HG02981 (cell line): ENCODE measurements around the gene OR6C6.
"Not testable (repeated sequence)": the region's sequence is repeated elsewhere in the genome, so short reads cannot be mapped to it uniquely, and the experiment has no call there.

Experiments
- ATAC-seq: cut with Tn5 transposase; IDR thresholded peaks from one replicate; pipeline ENCODE4 v1.9.1; 2021; ENCODE audit warnings: mild to moderate bottlenecking, moderate library complexity; ENCODE audit not compliant: unreplicated experiment

Gene OR6C6

GRCh38 chr12:55296469-55296868 lies at the start of gene OR6C6:
Gene OR6C6 (minus strand): TSS chr12:55296569. CDS start chr12:55295232, 1,337 bp downstream.
- ATAC-seq: no peak

DNA sequence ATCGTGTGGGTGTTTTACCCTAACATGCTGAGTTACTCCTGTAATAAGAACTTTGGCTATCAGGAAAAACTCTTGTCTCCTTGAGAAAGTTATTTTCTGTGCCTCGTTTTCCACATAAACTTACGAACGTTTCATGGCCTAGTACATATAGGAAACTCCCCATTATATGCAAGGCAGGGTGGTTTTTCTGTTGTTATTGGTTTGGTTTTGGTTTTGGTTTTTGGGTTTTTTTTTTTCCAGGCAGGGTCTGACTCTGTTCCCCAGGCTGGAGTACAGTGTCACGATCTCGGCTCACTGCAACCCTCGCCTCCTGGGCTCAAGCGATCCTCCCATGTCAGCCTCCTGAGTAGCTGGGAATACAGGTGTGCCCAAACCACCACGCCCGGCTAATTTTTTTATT lies 39.6 kb upstream of the OR6C6 start:
- ATAC-seq: no peak

DNA sequence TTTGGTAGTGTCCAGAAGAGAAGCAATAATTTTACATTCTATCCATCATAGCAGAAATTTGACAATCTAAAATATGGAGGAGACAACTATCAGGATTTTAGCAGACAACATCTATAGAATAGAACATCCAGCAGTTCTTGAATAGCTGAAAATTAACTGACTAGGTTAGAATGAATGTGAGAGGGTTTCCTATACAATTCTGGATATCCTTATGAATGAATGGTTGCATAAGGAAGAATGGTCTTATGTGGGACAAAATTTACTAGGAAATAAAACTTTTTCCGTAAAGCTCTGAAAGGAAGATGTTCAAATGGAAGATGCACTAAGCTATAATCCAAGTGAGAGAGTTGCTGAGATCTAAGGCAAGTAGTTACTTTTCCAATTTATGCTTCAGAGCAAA lies 34.1 kb upstream of the OR6C6 start, which contains the start of gene OR6C3:
Gene OR6C3 (plus strand): TSS at position 301 of the 400 bp plus-strand sequence. CDS start 955 bp downstream, outside the sequence.
- ATAC-seq: no peak

- ATAC-seq: not testable (repeated sequence)
These were observed 29.4 kb upstream of the OR6C6 start for GRCh38 chr12:55325801-55326200.

DNA sequence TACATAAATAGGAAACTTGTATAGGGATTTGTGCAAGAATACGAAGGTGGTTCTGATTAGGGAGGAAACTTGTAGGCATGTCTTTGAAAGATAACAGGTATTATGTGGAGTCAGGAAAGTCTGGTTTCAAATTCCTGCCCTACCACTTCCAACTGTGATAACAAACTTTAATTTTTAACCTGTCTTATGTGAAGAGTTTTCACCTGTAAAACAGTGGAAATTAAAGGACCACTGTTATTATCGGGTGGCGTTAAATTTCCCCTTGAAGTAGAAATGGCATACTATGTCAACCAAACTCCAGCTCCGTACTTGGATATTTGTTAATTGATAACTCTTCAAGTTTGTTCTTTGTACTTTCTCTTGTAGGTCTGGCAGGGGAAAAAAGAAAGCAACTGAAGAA lies 23.8 kb upstream of the OR6C6 start:
- no peak for ATAC-seq

GRCh38 chr12:55314043-55314442 lies 17.7 kb upstream of the OR6C6 start, which contains the start of gene OR6C1:
Gene OR6C1 (plus strand): TSS chr12:55314343. CDS start chr12:55320600, 6,257 bp downstream.
- no peak for ATAC-seq

- no peak for ATAC-seq
These were observed 6.4 kb downstream of the OR6C6 start for GRCh38 chr12:55289999-55290398.

GRCh38 chr12:55280991-55281390 lies 15.4 kb downstream of the OR6C6 start:
- ATAC-seq: no peak

- no peak for ATAC-seq
These were observed 38.1 kb downstream of the OR6C6 start for GRCh38 chr12:55258303-55258702.

DNA sequence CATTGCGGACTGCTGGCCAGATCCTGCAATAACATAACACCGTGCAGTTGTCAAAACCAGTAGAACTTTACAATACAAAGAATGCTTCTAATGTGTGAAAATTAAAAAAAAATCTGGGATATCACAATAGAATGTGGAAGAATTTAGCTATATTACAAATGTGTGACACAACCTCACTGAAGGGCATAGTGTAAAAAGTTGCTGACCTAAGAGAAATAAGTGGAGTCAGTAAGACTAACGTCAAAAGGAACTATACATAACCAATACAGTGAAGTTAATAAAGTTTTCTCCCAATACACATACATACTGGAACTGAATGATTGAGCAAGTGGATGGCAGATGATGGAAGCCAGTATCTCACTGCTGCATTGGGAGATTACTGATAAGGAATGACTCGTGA lies 39.5 kb downstream of the OR6C6 start:
- ATAC-seq: no peak

GRCh38 chr12:55253281-55253680 lies 43.1 kb downstream of the OR6C6 start:
- ATAC-seq: no peak

- no peak for ATAC-seq
These were observed 45.4 kb downstream of the OR6C6 start for GRCh38 chr12:55250944-55251343.

GRCh38 chr12:55246159-55246558 lies 50.2 kb downstream of the OR6C6 start:
- no peak for ATAC-seq

DNA sequence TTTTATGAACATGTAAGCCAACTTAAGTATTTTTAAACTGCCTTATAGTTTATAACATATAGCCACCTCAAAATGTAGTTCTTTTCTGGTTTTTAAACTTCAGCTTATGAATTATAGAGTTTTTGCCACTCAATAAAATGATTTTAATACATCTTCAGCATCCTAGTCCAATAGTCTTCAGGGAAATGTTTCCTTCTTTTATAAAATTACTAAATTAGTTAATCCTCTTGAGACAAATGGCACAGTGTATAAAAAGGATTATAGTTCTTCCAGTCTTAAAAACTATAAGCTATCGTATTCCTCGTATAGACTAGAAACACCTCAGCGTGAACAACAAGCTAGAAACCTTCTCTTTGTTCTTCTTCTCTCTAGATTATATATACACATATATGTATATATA lies 52.1 kb downstream of the OR6C6 start, which contains the start of gene OR6C74:
Gene OR6C74 (plus strand): TSS at position 301 of the 400 bp plus-strand sequence. CDS start 2,679 bp downstream, outside the sequence.
- ATAC-seq: no peak
